ENCODE data around the gene ALG14. TPM values are rescaled to one million over a fixed set of nuclear protein-coding genes. Genes with fewer than 3 reads are reported as not detected.

The ALG14 gene
- total RNA-seq, 1 experiment from 2014 or later: 5.7 TPM

- no peak for ATAC-seq
- Histone ChIP-seq H3K4me2 (ENCODE audit: low read length) (no peak overlapping the region), H3K4me3 (replicated peaks in 1 of 2; ENCODE audit: low read depth in 1 of 2, low read length in 2 of 2) (no peak overlapping the region), H4K20me1 (ENCODE audit: insufficient read depth) (no peaks in the 10 kb centered on the region), H3K9me3 (ENCODE audit: control insufficient read depth in 1 of 2, insufficient read depth in 1 of 2, low read depth in 1 of 2, low read length in 2 of 2) (no peaks in the 10 kb centered on the region), H3K9me2 (ENCODE audit: insufficient read depth) (no peaks in the 10 kb centered on the region), H2AFZ (ENCODE audit: low read depth, low read length, poor library complexity, severe bottlenecking) (no peak overlapping the region), H3K4me1 (ENCODE audit: control insufficient read depth in 1 of 2, insufficient read depth in 2 of 2, low read length in 2 of 2) (no peaks in the 10 kb centered on the region), H3K27ac (ENCODE audit: low read depth, low read length) (no peak overlapping the region), H3K9ac (ENCODE audit: low read length) (no peak overlapping the region), H3K79me2 (ENCODE audit: insufficient read depth, low read length) (no peaks in the 10 kb centered on the region), H3K27me3 (ENCODE audit: insufficient read depth, low read length) (no peaks in the 10 kb centered on the region), H3K36me3 (ENCODE audit: control insufficient read depth in 1 of 2, insufficient read depth in 2 of 2, low read length in 2 of 2) (no peaks in the 10 kb centered on the region)
- intact Hi-C loops (cut with micrococcal nuclease): no loop called here
- BruUV-seq (replicated peaks): no TSS peak
- ChIA-PET CTCF (no interaction called here), POLR2A (no interaction called here), RAD21 (ENCODE audit: low non-redundant PET in 1 of 2, low total read pairs in 2 of 2, uncharacterized antibody in 2 of 2, unreplicated experiment in 2 of 2) (no interaction called here)
- DNase-seq (ENCODE audit: low read depth, low spot score): no peak
- TF ChIP-seq ZNF274 (IDR thresholded peaks at IDR 0.05; ENCODE audit: low read depth, low read length): no peak
- no peak for TF ChIP-seq EZH2 (IDR thresholded peaks at IDR 0.05)
- no peak for TF ChIP-seq POLR2A (IDR thresholded peaks at IDR 0.05; ENCODE audit: borderline replicate concordance, extremely low read depth, insufficient read depth, insufficient read length)
- no peak for TF ChIP-seq POLR2AphosphoS5 (IDR thresholded peaks at IDR 0.05; ENCODE audit: low read depth, low read length)
- TF ChIP-seq REST (IDR thresholded peaks at IDR 0.05; ENCODE audit: low read depth): no peak
- no peak for TF ChIP-seq ELF1 (IDR thresholded peaks at IDR 0.05; ENCODE audit: borderline replicate concordance, low read depth)
- TF ChIP-seq, protein P1, sequence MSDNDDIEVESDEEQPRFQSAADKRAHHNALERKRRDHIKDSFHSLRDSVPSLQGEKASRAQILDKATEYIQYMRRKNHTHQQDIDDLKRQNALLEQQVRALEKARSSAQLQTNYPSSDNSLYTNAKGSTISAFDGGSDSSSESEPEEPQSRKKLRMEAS (IDR thresholded peaks at IDR 0.05): no peak
- TF ChIP-seq FOSL1 (IDR thresholded peaks at IDR 0.05; ENCODE audit: low read depth): no peak
- TF ChIP-seq CBX3 (IDR thresholded peaks at IDR 0.05; ENCODE audit: low read depth): no peak
- TF ChIP-seq TCF7L2 (IDR thresholded peaks at IDR 0.05; ENCODE audit: borderline replicate concordance, extremely low read depth, insufficient read depth, insufficient read length): no peak
- TF ChIP-seq EZH2phosphoT487 (IDR thresholded peaks at IDR 0.05; ENCODE audit: borderline replicate concordance): no peak
- TF ChIP-seq, protein P2, sequence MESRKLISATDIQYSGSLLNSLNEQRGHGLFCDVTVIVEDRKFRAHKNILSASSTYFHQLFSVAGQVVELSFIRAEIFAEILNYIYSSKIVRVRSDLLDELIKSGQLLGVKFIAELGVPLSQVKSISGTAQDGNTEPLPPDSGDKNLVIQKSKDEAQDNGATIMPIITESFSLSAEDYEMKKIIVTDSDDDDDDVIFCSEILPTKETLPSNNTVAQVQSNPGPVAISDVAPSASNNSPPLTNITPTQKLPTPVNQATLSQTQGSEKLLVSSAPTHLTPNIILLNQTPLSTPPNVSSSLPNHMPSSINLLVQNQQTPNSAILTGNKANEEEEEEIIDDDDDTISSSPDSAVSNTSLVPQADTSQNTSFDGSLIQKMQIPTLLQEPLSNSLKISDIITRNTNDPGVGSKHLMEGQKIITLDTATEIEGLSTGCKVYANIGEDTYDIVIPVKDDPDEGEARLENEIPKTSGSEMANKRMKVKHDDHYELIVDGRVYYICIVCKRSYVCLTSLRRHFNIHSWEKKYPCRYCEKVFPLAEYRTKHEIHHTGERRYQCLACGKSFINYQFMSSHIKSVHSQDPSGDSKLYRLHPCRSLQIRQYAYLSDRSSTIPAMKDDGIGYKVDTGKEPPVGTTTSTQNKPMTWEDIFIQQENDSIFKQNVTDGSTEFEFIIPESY (IDR thresholded peaks at IDR 0.05; ENCODE audit: extremely low read depth, insufficient replicate concordance, low read length): no peak
Measured at GRCh38 chr1:94983171-94983739, 89.5 kb downstream of the ALG14 start.

Measured in HCT116 (cell line).